HFF-Myc (cell line): Measurements from ENCODE around the gene MAP1LC3B2.

Experiments used
- DNase-seq: peaks from one replicate; pipeline ENCODE4 v3.0.0-alpha.2; 2011; ENCODE audit warnings: low read depth; ENCODE audit errors: extremely low read depth
- H3K4me3 ChIP-seq: replicated peaks from 2 replicates; pipeline ENCODE4 v1.5.1; 2011; ENCODE audit warnings: low read depth, mild to moderate bottlenecking, control low read depth, low read length
- TF ChIP-seq, protein P1 (sequence below): IDR thresholded peaks from 2 replicates; pipeline ENCODE4 v1.5.1; 2012; ENCODE audit warnings: mild to moderate bottlenecking, low read depth, low read length, control low read depth; ENCODE audit errors: missing control alignments

The MAP1LC3B2 gene

DNA sequence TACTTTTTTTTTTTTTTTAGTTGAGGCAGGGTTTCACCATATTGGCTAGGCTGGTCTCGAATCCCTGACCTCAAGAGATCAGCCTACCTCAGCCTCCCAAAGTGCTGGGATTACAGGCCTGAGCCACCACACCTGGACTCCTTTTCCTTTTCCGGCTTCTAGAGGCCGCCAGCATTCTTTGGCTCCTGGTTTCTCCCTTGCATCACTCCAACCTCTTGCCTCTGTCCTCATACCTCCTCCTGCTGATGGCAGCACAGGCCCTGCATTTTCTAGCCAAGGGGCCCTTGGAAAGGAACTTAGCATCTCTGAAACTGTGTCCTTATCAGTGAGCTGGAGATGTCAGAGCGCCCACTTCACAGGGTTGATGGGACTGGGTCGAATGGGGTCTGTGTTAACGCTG is 53.3 kb downstream of the MAP1LC3B2 start:
- no peak for DNase-seq
- TF ChIP-seq, protein P1, sequence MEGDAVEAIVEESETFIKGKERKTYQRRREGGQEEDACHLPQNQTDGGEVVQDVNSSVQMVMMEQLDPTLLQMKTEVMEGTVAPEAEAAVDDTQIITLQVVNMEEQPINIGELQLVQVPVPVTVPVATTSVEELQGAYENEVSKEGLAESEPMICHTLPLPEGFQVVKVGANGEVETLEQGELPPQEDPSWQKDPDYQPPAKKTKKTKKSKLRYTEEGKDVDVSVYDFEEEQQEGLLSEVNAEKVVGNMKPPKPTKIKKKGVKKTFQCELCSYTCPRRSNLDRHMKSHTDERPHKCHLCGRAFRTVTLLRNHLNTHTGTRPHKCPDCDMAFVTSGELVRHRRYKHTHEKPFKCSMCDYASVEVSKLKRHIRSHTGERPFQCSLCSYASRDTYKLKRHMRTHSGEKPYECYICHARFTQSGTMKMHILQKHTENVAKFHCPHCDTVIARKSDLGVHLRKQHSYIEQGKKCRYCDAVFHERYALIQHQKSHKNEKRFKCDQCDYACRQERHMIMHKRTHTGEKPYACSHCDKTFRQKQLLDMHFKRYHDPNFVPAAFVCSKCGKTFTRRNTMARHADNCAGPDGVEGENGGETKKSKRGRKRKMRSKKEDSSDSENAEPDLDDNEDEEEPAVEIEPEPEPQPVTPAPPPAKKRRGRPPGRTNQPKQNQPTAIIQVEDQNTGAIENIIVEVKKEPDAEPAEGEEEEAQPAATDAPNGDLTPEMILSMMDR: no peak

DNA sequence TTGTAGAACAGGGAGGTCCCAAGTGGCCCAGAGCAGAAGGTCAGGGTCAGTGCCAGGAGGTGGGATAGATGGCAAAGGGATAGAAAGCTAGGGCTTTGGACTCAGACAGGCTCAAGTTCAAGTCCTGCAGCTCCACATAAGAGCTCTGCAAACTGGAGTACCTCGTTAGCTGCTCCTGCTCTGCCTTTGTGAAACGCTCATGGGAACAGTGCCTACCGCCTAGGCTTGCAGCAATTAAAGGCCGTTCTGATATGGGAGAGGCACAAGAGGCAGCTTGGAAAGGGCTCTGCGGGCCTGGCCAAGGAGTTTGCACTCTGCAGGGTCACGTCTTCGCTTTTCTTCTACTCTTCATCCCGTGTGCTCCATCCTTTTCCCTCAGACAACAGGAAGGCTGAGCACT is 54.1 kb downstream of the MAP1LC3B2 start:
- DNase-seq: no peak
- TF ChIP-seq, protein P1: no peak
- no peak overlapping the region for H3K4me3 ChIP-seq

More for the DNA sequence above, 53.3 kb downstream of the MAP1LC3B2 start:
- no peak overlapping the region for H3K4me3 ChIP-seq

DNA sequence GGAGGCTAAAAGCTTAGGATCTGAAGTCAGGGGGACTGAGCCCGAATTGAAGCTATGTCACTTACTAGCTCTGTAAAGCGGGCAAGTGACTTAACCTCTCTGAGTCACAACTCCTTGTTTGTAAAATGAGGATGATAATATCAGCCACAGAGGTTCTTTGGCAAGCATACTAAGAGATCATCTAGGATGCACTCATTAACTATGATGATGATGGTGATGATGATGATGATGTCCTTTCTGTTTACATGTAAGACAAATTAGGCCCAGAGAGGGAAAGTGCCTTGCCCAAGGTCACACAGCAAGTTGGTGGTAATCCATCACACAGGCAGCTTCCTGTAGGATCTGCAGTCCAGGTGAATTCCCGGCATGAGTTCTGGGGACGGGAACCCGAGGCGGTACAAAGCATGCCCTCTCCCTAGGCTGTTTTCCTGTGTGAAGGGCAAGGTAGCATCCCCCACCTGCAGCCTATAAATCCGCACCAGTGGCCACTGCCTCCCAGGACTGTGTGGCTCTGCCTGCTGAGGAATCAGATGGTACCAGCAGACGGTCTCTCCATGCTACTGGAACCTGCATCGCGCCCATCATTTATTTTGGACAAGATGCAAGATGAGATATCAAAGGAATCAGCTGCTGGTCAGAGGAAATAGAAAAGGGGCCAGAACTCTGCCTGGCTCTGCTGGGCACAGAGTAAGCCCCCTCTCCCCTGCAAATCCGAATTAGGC is 55.2 kb downstream of the MAP1LC3B2 start:
- no peak for DNase-seq
- TF ChIP-seq, protein P1: no peak

DNA sequence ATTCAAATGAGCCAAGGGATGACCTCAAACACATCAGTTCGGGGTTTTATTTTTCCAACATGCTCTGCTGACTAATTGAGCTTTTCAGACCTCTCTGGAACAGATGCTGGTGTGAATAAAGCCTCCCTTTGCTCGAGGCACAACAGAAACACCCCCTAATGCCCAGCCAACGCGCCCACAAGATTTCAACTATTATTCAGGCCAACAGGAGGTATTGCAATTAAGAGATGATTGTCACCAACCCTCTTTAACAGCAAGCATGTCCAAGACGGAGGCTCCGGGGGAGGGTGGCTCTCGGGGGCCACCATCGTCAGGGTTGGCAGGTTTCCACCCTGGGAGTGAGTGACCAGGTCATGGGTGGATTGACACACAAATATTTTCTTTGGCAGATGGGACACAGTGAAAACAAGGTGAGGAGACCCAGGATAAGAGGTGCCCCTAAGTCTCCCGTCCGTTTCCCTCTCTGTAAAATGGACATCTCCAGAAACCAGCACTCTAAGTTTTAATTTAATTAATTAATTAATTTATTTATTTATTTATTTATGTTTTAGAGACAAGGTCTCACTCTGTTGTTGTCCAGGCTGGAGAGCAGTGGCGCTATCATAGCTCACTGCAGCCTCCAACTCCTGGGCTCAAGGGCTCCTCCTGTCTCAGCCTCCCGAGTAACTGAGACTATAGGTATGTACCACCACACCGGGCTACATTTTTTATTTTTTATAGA is 56.1 kb downstream of the MAP1LC3B2 start:
- TF ChIP-seq, protein P1: no peak
- DNase-seq: no peak

More for the DNA sequence above, 55.2 kb downstream of the MAP1LC3B2 start:
- H3K4me3 ChIP-seq: no peak overlapping the region

DNA sequence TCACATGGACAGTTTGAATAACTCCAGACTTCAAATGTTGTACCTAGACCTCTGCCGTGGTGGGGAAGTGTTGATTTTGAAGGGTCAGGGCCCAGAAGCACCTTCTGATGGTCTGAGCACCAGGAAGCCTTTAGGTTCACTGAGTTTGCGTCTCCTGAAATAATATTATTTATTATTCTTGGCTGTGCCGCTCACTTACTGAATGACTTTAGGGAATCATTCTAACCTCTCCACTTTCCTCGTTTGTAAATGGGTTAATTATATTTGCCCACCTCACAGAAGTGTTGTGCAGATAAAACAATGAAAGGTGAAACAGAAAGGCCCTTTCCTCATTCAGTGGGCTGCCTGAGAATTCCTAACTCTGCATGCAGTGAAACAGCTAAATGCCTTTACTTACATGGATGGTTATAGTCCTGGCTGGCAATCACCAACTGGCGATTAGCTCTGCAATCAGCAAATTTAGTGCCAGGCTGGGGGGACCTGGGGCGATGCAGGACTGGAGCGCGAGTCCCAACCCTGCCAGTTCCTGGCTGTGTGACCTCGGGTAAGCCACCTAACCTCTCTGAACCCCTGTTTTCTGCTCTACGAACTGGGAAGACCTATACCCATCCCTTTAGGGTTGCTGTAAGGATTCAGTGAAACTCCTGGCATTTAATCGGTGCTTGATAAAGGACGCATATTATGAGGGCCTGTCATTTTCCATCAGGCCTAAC is 57.5 kb downstream of the MAP1LC3B2 start:
- no peak for DNase-seq
- H3K4me3 ChIP-seq: no peak overlapping the region
- TF ChIP-seq, protein P1: no peak

More for the DNA sequence above, 56.1 kb downstream of the MAP1LC3B2 start:
- no peak overlapping the region for H3K4me3 ChIP-seq

DNA sequence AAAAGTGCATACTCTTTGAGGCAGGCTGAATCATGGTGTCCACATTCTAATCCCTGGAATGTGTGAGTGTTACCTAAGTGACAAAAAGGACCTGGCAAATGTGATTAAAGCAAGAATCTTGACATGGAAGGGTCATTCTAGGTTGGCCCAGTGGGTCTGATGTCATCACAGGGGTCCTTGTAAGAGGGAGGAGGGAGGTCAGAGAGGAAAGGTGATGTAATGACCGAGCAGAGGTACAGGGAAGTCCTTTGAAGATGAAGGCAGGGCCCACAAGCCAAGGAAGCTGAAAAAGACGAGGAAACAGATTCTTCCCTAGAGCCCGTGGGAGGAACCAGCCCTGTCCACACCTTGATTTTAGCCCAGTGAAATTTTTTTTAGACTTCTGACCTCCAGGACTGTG is 60.1 kb downstream of the MAP1LC3B2 start:
- no peak overlapping the region for H3K4me3 ChIP-seq
- TF ChIP-seq, protein P1: no peak
- DNase-seq: no peak
